K562 (cell line): Measurements from ENCODE around the gene KNL1. TPM values are rescaled to one million over a fixed set of nuclear protein-coding genes. Genes with fewer than 3 reads are reported as not detected.

Experiments used
- ADNP ChIP-seq: fragments of 200-800 bp; sonication (Bioruptor generic); IDR thresholded peaks from 2 replicates; pipeline ENCODE4 v1.6.1; 2016; ENCODE audit warnings: missing genetic modification characterization, missing compliant biosample characterization
- ASH1L ChIP-seq: fragments of 450-650 bp; IDR thresholded peaks from 2 replicates; pipeline ENCODE4 v1.6.1; 2018; ENCODE audit warnings: borderline replicate concordance, mild to moderate bottlenecking, low read depth; ENCODE audit not compliant: partially characterized antibody
- BCLAF1 ChIP-seq, 2 experiments: fragments of 450-650 bp in 1 of 2; IDR thresholded peaks; 2 replicates each; pipeline ENCODE4 v1.6.1; 2011 to 2017; ENCODE audit warnings: low read depth in 2 of 2, antibody characterized with exemption in 1 of 2, borderline replicate concordance in 1 of 2, low read length in 1 of 2, mild to moderate bottlenecking in 1 of 2, mixed read lengths in 1 of 2; ENCODE audit not compliant: control insufficient read depth in 1 of 2
- PHB ChIP-seq: fragments of 250-450 bp; sonication (Bioruptor Pico); IDR thresholded peaks from 2 replicates; pipeline ENCODE4 v1.5.0; 2021
- PHF21A ChIP-seq: fragments of 450-650 bp; IDR thresholded peaks from 2 replicates; pipeline ENCODE4 v1.6.1; 2017; ENCODE audit warnings: low read depth, borderline replicate concordance
- PRPF4 ChIP-seq: fragments of 200-400 bp; formaldehyde crosslinking; IDR thresholded peaks from one replicate; pipeline ENCODE4 v1.6.1; 2017; ENCODE audit warnings: low read length, low read depth, mild to moderate bottlenecking; ENCODE audit not compliant: insufficient read depth, poor library complexity, severe bottlenecking
- RCOR1 ChIP-seq, 2 experiments: IDR thresholded peaks; 2 replicates each; pipeline ENCODE4 v1.6.1; 2012; ENCODE audit warnings: low read depth in 2 of 2, low read length in 2 of 2, borderline replicate concordance in 1 of 2, improper control_type of control experiment in 1 of 2
- ZFP30 ChIP-seq: fragments of 250-450 bp; sonication (Bioruptor Pico); IDR thresholded peaks from 2 replicates; pipeline ENCODE4 v1.8.0; 2022; ENCODE audit warnings: moderate library complexity, mild to moderate bottlenecking, inconsistent platforms, borderline replicate concordance
- ZHX1 ChIP-seq: fragments of 150-350 bp; conservative IDR thresholded peaks from 2 replicates; pipeline ENCODE4 v1.6.1; 2014; ENCODE audit warnings: low read length
- ZKSCAN3 ChIP-seq: fragments of 250-450 bp; sonication (Bioruptor Pico); IDR thresholded peaks from 2 replicates; pipeline ENCODE4 v1.4.0; 2020
- ZNF316 ChIP-seq: fragments of 450-650 bp; IDR thresholded peaks from 2 replicates; pipeline ENCODE4 v1.6.1; 2016
- ZNF518B ChIP-seq: fragments of 250-450 bp; sonication (Bioruptor Pico); IDR thresholded peaks from 2 replicates; pipeline ENCODE4 v1.5.0; 2021; ENCODE audit warnings: mild to moderate bottlenecking, moderate library complexity
- ZNF766 ChIP-seq: fragments of 200-800 bp; sonication (Bioruptor generic); conservative IDR thresholded peaks from 2 replicates; pipeline ENCODE4 v1.6.1; 2016; ENCODE audit warnings: missing genetic modification characterization, missing compliant biosample characterization
- polyA plus RNA-seq, 8 experiments: library from polyadenylated mRNA; depleted of rRNA in 4 of 8; stranded (reverse) in 5 of 8; unstranded in 3 of 8; fragments of >200 nt; fragmentation: Nextera tagmentation in 2 of 8; fragmentation: Illumina TruSeq in 1 of 8; extraction: Ambion mirVana in 2 of 8; extraction: Trizol in 1 of 8; gene quantifications; 2 replicates each; pipeline versions ENCODE4 v1.2.1 to v1.2.3, GENCODE V29; 2011 to 2014; ENCODE audit warnings: inconsistent platforms in 1 of 8, missing spikeins in 1 of 8
- total RNA-seq, 7 experiments: library from RNA; depleted of rRNA in 6 of 7; stranded (reverse); fragments of >200 nt in 6 of 7; fragmentation: Illumina TruSeq in 2 of 7; extraction: Trizol in 2 of 7; gene quantifications; 2 replicates each; pipeline versions ENCODE4 v1.2.1 to v1.2.3, GENCODE V29; 2011 to 2021; ENCODE audit warnings: low replicate concordance in 1 of 7
- TF ChIP-seq, protein P1 (sequence below): sonication (generic); formaldehyde crosslinking; IDR thresholded peaks from 2 replicates; pipeline ENCODE4 v1.8.1; 2022; ENCODE audit warnings: missing genetic modification reagents

KNL1 gene
- total and polyA plus RNA-seq, 9 of the 15 experiments (the other 6 are each of a cell fraction or from before 2014, with no cell fraction given), result 14.5 to 65.4 (median 34.6) TPM

DNA sequence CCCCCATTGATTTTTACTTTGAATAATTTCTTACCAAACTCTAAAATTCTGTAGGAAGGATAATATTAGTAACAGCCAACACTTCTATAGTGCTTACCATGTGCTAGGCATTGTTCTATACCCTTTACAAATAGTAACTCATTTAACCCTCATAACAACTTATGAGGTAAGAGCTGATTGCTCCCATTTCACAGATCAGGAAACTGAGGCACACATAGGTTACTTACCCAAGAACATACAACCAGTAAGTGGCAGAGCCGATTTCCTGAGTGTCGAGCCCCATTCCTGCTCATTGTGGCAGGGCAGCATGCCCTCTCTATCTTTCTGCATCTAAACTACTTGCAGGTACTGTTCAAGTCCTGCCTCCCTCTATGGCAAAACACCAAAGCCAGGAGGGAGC, 38.2 kb upstream of the KNL1 start (continued):
- TF ChIP-seq BCLAF1 (IDR thresholded peaks at IDR 0.05; ENCODE audit: borderline replicate concordance in 1 of 2, control insufficient read depth in 1 of 2, low read depth in 2 of 2, low read length in 1 of 2), result no peak
- TF ChIP-seq ZNF518B, result no peak
- TF ChIP-seq ZFP30 (CRISPR knock-in tag), result no peak
- no peak for TF ChIP-seq ZNF316
- peak in 1 of 2 experiments; percentile 59; a peak in 2 of 4 replicates for TF ChIP-seq RCOR1 (IDR thresholded peaks at IDR 0.05; ENCODE audit: borderline replicate concordance in 1 of 2, low read depth in 2 of 2, low read length in 2 of 2)
- TF ChIP-seq ZHX1, result no peak
- TF ChIP-seq PHB (CRISPR knock-in tag), result no peak
- no peak for TF ChIP-seq PRPF4
- TF ChIP-seq ASH1L, result no peak
- TF ChIP-seq, protein P1, sequence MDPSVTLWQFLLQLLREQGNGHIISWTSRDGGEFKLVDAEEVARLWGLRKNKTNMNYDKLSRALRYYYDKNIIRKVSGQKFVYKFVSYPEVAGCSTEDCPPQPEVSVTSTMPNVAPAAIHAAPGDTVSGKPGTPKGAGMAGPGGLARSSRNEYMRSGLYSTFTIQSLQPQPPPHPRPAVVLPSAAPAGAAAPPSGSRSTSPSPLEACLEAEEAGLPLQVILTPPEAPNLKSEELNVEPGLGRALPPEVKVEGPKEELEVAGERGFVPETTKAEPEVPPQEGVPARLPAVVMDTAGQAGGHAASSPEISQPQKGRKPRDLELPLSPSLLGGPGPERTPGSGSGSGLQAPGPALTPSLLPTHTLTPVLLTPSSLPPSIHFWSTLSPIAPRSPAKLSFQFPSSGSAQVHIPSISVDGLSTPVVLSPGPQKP (CRISPR knock-in tag), result no peak
- TF ChIP-seq ZNF766 (CRISPR knock-in tag), result no peak
- TF ChIP-seq ADNP (tag), result peak; percentile 82
- no peak for TF ChIP-seq ZKSCAN3 (CRISPR knock-in tag)
- TF ChIP-seq PHF21A, result no peak
